22Rv1 (cell line): Measurements from ENCODE around the gene GCGR.

Experiments
- H3K27ac ChIP-seq: fragments of 450-650 bp; 2 replicates; pipeline ENCODE4 v1.5.1; 2017
- ZFX ChIP-seq: fragments of 450-650 bp; IDR thresholded peaks from 2 replicates; pipeline ENCODE4 v1.6.1; 2017; ENCODE audit warnings: antibody characterized with exemption, borderline replicate concordance
- TF ChIP-seq, protein P1 (sequence below): fragments of 450-650 bp; IDR thresholded peaks from 2 replicates; pipeline ENCODE4 v1.5.1; 2017; ENCODE audit warnings: mild to moderate bottlenecking

GCGR gene

DNA sequence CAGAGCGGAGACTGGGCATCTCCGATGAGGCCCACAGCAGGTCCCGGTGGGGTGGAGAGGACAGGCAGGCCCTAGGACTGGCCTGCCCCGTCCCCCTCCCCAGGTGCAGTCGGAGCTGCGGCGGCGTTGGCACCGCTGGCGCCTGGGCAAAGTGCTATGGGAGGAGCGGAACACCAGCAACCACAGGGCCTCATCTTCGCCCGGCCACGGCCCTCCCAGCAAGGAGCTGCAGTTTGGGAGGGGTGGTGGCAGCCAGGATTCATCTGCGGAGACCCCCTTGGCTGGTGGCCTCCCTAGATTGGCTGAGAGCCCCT, 9.4 kb downstream of the GCGR start:
- no peak overlapping the region for H3K27ac ChIP-seq
- TF ChIP-seq, protein P1, sequence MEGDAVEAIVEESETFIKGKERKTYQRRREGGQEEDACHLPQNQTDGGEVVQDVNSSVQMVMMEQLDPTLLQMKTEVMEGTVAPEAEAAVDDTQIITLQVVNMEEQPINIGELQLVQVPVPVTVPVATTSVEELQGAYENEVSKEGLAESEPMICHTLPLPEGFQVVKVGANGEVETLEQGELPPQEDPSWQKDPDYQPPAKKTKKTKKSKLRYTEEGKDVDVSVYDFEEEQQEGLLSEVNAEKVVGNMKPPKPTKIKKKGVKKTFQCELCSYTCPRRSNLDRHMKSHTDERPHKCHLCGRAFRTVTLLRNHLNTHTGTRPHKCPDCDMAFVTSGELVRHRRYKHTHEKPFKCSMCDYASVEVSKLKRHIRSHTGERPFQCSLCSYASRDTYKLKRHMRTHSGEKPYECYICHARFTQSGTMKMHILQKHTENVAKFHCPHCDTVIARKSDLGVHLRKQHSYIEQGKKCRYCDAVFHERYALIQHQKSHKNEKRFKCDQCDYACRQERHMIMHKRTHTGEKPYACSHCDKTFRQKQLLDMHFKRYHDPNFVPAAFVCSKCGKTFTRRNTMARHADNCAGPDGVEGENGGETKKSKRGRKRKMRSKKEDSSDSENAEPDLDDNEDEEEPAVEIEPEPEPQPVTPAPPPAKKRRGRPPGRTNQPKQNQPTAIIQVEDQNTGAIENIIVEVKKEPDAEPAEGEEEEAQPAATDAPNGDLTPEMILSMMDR: no peak
- no peak for TF ChIP-seq ZFX

DNA sequence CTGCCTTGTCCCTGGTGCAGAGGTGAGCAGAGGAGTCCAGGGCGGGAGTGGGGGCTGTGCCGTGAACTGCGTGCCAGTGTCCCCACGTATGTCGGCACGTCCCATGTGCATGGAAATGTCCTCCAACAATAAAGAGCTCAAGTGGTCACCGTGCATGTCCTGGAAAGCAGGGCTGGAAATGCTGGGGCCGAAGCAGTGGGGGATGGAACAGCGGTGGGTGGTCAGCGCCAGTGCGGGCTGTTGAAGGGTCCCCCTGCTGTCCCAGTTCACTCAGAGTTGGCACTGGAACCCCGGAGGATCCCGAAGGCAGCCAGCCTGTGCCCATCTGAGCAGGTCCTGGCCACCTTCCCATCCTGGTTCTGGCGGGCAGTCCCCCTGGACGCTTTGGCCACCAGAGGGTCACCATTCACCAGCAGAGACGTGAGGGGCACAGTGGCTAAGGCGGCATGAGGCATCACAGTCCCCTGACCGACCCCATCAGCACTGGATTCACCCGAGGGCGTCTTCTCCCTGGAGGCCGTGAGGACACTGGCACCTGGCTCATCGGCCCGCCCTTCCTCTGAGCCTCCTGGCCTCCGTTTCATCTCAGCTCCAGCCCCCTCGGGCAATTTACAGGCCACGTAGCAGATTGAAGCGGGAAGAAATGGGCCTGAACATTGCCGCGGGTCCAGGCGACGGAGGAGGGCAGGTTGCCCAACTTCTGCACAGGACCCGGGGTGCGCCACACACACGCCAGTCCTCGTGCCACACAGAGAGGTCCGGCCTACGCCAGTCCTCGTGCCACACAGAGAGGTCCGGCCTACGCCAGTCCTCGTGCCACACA, 10.1 kb downstream of the GCGR start:
- TF ChIP-seq, protein P1: no peak
- TF ChIP-seq ZFX: no peak
- no peak overlapping the region for H3K27ac ChIP-seq

DNA sequence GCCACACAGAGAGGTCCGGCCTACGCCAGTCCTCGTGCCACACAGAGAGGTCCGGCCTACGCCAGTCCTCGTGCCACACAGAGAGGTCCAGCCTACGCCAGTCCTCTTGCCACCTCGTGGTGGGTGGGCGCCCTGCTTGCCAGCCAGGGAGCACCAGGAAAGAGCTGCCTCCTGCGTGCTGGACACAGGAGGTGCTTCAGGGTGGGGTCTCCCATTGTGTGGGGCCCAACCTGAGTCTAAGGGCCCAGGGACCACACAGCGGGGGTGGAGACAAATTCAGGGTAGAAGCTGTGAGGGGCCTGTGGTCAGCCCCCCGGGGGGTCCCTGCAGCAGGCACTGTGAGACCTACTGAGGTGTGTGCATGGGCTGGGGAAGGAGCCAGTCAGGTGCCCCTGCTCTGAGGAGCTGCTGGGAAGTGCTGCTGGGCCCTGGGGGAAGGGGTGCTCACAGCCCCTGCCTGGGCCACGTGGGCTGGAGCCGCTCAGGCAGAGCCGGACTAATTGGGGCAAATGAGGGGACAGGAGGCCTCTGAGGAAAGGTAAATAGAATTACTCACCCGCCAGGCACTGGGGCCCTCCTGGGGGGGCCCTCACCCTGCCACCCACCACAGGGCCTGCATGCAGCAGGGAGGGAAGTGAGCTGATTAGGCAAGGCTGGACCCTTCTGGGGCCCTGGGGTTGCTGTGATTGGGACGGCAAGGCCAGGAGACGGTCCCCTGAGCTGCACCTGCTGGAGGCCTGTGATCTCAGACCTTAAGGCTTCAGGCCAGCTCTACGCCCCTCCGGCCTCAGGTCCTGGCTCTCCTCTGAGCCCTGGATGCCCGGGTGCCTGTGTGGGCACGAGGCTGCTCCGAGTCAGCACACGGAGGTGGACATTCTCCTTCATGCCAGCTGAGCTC, 11.0 kb downstream of the GCGR start:
- H3K27ac ChIP-seq: no peak overlapping the region
- TF ChIP-seq, protein P1: no peak
- TF ChIP-seq ZFX: no peak

DNA sequence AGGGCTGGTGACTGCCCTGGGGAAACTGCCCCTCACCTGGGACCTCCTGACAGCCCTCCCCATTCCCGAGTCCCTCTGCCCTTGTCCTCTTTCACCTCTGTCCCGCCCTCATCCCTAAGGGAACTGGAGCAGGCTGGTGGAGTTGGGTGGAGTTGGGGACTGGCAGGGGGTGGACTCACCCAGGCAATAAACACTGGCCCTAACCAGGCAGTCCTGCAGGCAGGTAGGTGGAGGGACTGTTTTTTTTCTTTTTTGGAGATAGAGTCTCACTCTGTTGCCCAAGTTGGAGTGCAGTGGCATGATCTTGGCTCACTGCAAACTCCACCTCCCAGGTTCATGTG, 11.7 kb downstream of the GCGR start:
- TF ChIP-seq, protein P1: no peak
- no peak for TF ChIP-seq ZFX

DNA sequence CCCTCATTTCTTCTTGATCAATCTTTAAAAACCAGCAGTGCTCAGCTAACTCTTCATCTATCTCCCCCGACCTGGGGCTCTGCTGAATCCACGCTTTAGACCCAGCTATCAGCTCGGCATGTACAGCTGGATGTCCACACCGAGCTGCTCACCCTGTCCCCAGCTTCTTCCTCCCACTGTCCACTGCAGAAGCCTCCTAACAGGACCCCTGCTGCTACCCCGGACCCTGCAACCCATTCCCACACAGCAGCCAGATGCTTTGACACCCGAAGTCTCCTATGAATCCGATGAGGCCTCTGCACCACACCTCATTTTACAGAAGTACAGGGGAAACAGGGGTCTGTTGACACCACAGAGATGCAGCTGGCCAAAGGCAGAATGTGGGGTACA, 13.8 kb downstream of the GCGR start:
- TF ChIP-seq, protein P1: no peak
- TF ChIP-seq ZFX: no peak
- H3K27ac ChIP-seq: no peak overlapping the region

More for the DNA sequence above, 11.7 kb downstream of the GCGR start:
- no peak overlapping the region for H3K27ac ChIP-seq

DNA sequence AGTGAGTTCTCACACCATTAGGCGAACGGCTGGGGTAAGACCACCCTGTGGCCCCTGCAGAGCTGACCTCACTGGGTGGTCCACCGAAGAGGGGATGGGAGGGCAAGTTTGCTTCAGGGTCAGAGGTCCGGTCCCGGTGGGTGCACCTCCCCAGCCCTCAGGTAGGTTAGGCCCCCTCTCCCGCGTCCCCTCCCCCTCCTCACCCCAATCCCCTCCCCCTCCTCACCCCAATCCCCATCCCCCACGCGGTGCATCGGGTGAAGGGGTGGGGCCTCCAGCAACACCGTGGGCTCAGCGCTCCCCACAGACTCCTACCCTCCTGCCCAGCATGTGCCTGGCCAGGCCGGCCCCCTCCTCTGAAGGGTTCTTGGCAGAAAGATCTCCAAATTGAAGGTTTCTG, 15.8 kb downstream of the GCGR start:
- no peak overlapping the region for H3K27ac ChIP-seq
- TF ChIP-seq, protein P1: no peak
- no peak for TF ChIP-seq ZFX

DNA sequence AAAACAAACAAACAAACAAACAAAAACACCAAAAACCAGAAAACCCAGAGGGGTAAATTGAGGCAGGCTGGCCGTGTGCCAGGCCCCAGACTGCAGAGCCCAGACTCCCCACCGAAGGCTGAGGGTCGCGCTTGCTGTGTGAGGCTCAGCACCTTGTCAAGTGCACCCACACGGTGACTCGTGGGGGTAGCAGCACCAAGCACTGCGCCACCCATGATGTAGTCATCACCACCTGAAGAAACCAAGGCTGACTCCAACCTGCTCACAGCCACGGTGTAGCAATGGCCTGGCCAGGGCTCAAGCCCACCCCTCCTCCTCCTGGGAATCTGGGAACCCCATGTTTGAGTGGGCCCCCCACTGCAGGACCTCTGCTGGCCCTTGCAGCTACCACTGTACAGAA, 17.2 kb downstream of the GCGR start:
- TF ChIP-seq ZFX: no peak
- TF ChIP-seq, protein P1: no peak
- peak overlapping the region; percentile 79 for H3K27ac ChIP-seq
